H1 (cell line): ENCODE results near the gene ASRGL1. TPM values are rescaled to one million over a fixed set of nuclear protein-coding genes. Genes with fewer than 3 reads are reported as not detected.

Experiments used
- CHD2 ChIP-seq: IDR thresholded peaks from 2 replicates; pipeline ENCODE4 v1.6.1; 2012; ENCODE audit warnings: low read length, improper control_type of control experiment
- KDM1A ChIP-seq: fragments of 200-600, 300-600 bp; sonication (generic); IDR thresholded peaks from 2 replicates; pipeline ENCODE4 v1.7.1; 2016; ENCODE audit warnings: mild to moderate bottlenecking, low read length, borderline replicate concordance
- POU5F1 ChIP-seq: IDR thresholded peaks from 2 replicates; pipeline ENCODE4 v1.6.1; 2011; ENCODE audit warnings: low read depth, mild to moderate bottlenecking, low read length, moderate library complexity
- SIX5 ChIP-seq: IDR thresholded peaks from 2 replicates; pipeline ENCODE4 v1.6.1; 2011; ENCODE audit warnings: mild to moderate bottlenecking, low read depth, low read length
- TAF7 ChIP-seq: optimal IDR thresholded peaks from 2 replicates; pipeline ENCODE3; 2011; ENCODE audit warnings: low read depth, mild to moderate bottlenecking, inconsistent platforms, low read length, moderate library complexity, borderline replicate concordance
- polyA plus RNA-seq, 7 experiments: library from polyadenylated mRNA; depleted of rRNA in 3 of 7; stranded (reverse) in 5 of 7; unstranded in 2 of 7; fragments of >200 nt in 5 of 7; fragments of 200-250 nt in 2 of 7; gene quantifications; 1 replicate in 5 of 7; 2 replicates in 1 of 7; 4 replicates in 1 of 7; pipeline versions ENCODE4 v1.2.1 to v1.2.3, GENCODE V29; 2011 to 2013; ENCODE audit warnings: missing spikeins in 2 of 7, mixed read lengths in 2 of 7
- total RNA-seq: library from RNA; stranded (reverse); fragmentation: NEBNext Ultra II Directional; extraction: Animal tissue kit (Norgen Biotek cat#: 25700); gene quantifications from 2 replicates; pipeline ENCODE4 v1.2.1, GENCODE V29; 2021

The ASRGL1 gene
- total and polyA plus RNA-seq, 2 of the 8 experiments (the other 6 are each of a cell fraction or from before 2014, with no cell fraction given): 19.9 to 23.5 TPM

DNA sequence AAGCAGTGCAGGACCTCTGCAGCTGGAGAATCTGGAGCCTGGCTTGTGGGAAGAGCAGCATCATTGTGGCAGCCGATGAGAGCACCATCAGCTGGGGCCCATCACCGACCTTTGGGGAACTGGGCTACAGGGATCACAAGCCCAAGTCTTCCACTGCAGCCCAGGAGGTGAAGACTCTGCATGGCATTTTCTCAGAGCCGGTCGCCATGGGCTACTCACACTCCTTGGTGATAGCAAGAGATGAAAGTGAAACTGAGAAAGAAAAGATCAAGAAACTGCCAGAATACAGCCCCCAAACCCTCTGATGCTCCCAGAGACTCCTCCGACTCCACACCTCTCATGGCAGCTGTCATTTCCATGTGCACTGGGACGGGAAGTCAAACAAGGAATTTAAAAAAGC is 35.6 kb downstream of the ASRGL1 start (continued):
- TF ChIP-seq KDM1A (no peak), TAF7 (no peak), POU5F1 (no peak), SIX5 (no peak), CHD2 (no peak)
